ENCODE results near the gene GRWD1.

Gene GRWD1

GRCh38 chr19:48479686-48480085 lies 33.9 kb downstream of the GRWD1 start:
- Histone ChIP-seq H2BK120ac (ENCODE audit: low read depth, low read length) (no peak overlapping the region), H3K23ac (ENCODE audit: low read length) (no peak overlapping the region), H3K18ac (ENCODE audit: low read length) (no peak overlapping the region), H3K36me3 (ENCODE audit: control insufficient read depth, insufficient read depth, low read length) (peaks cover 23% of the 10 kb centered on the region), H3K56ac (ENCODE audit: low read length) (no peak overlapping the region), H2BK15ac (replicated peaks; ENCODE audit: low read depth) (no peak overlapping the region), H3K79me2 (ENCODE audit: control insufficient read depth, insufficient read depth, low read length) (no peaks in the 10 kb centered on the region), H3K4me3 (ENCODE audit: low read length) (no peak overlapping the region), H3K79me1 (ENCODE audit: low read length) (no peaks in the 10 kb centered on the region), H3K4ac (ENCODE audit: low read depth, low read length) (no peak overlapping the region), H4K5ac (ENCODE audit: low read length) (no peak overlapping the region), H3K9ac (ENCODE audit: low read length) (no peak overlapping the region), H4K8ac (ENCODE audit: low read depth, low read length) (no peak overlapping the region), H3K4me1 (ENCODE audit: control insufficient read depth, low read depth, low read length) (no peaks in the 10 kb centered on the region), H3K27ac (ENCODE audit: low read depth, low read length) (no peak overlapping the region), H2BK5ac (ENCODE audit: low read length) (no peak overlapping the region), H3K27me3 (ENCODE audit: insufficient read depth, low read length, poor library complexity) (no peaks in the 10 kb centered on the region), H2AK5ac (ENCODE audit: low read length) (no peak overlapping the region), H3K4me2 (ENCODE audit: low read length) (no peak overlapping the region)
- no CpG with 5 or more reads among the region's 7 CpGs for WGBS (ENCODE audit: extremely low coverage, insufficient coverage, low lambda C conversion rate)
- no peak for DNase-seq

GRCh38 chr19:48480183-48480557 lies 34.4 kb downstream of the GRWD1 start:
- Histone ChIP-seq H3K4me2 (ENCODE audit: low read length) (no peak overlapping the region), H3K18ac (ENCODE audit: low read length) (no peak overlapping the region), H2BK5ac (ENCODE audit: low read length) (no peak overlapping the region), H3K23ac (ENCODE audit: low read length) (no peak overlapping the region), H3K9ac (ENCODE audit: low read length) (no peak overlapping the region), H2BK15ac (replicated peaks; ENCODE audit: low read depth) (no peak overlapping the region), H3K4ac (ENCODE audit: low read depth, low read length) (no peak overlapping the region), H2BK120ac (ENCODE audit: low read depth, low read length) (no peak overlapping the region), H3K4me3 (ENCODE audit: low read length) (no peak overlapping the region), H3K4me1 (ENCODE audit: control insufficient read depth, low read depth, low read length) (no peaks in the 10 kb centered on the region), H3K79me1 (ENCODE audit: low read length) (no peaks in the 10 kb centered on the region), H3K79me2 (ENCODE audit: control insufficient read depth, insufficient read depth, low read length) (no peaks in the 10 kb centered on the region), H4K5ac (ENCODE audit: low read length) (no peak overlapping the region), H3K27me3 (ENCODE audit: insufficient read depth, low read length, poor library complexity) (no peaks in the 10 kb centered on the region), H3K56ac (ENCODE audit: low read length) (no peak overlapping the region), H4K8ac (ENCODE audit: low read depth, low read length) (no peak overlapping the region), H3K27ac (ENCODE audit: low read depth, low read length) (no peak overlapping the region), H3K36me3 (ENCODE audit: control insufficient read depth, insufficient read depth, low read length) (peaks cover 20% of the 10 kb centered on the region), H2AK5ac (ENCODE audit: low read length) (no peak overlapping the region)
- DNase-seq: no peak
- no CpG with 5 or more reads among the region's 32 CpGs for WGBS (ENCODE audit: extremely low coverage, insufficient coverage, low lambda C conversion rate)

- no peak overlapping the region for H3K23ac ChIP-seq (ENCODE audit: low read length)
- no peak overlapping the region for H3K4ac ChIP-seq (ENCODE audit: low read depth, low read length)
- H3K18ac ChIP-seq (ENCODE audit: low read length): no peak overlapping the region
- no peaks in the 10 kb centered on the region for H3K79me2 ChIP-seq (ENCODE audit: control insufficient read depth, insufficient read depth, low read length)
- H2BK120ac ChIP-seq (ENCODE audit: low read depth, low read length): no peak overlapping the region
- no peak overlapping the region for H2AK5ac ChIP-seq (ENCODE audit: low read length)
- no peaks in the 10 kb centered on the region for H3K4me1 ChIP-seq (ENCODE audit: control insufficient read depth, low read depth, low read length)
- no peak overlapping the region for H3K4me3 ChIP-seq (ENCODE audit: low read length)
- no CpG with 5 or more reads among the region's 52 CpGs for WGBS (ENCODE audit: extremely low coverage, insufficient coverage, low lambda C conversion rate)
- H3K36me3 ChIP-seq (ENCODE audit: control insufficient read depth, insufficient read depth, low read length): peaks cover 18% of the 10 kb centered on the region
- no peak overlapping the region for H2BK5ac ChIP-seq (ENCODE audit: low read length)
- H2BK15ac ChIP-seq (replicated peaks; ENCODE audit: low read depth): no peak overlapping the region
- H3K27ac ChIP-seq (ENCODE audit: low read depth, low read length): no peak overlapping the region
- H3K56ac ChIP-seq (ENCODE audit: low read length): no peak overlapping the region
- no peak for DNase-seq
- H3K4me2 ChIP-seq (ENCODE audit: low read length): no peak overlapping the region
- no peak overlapping the region for H4K8ac ChIP-seq (ENCODE audit: low read depth, low read length)
- H4K5ac ChIP-seq (ENCODE audit: low read length): no peak overlapping the region
- no peak overlapping the region for H3K9ac ChIP-seq (ENCODE audit: low read length)
- no peaks in the 10 kb centered on the region for H3K79me1 ChIP-seq (ENCODE audit: low read length)
- H3K27me3 ChIP-seq (ENCODE audit: insufficient read depth, low read length, poor library complexity): no peaks in the 10 kb centered on the region
These were observed 35.0 kb downstream of the GRWD1 start for GRCh38 chr19:48480558-48481500.

- H3K79me1 ChIP-seq (ENCODE audit: low read length): no peaks in the 10 kb centered on the region
- no peak overlapping the region for H3K56ac ChIP-seq (ENCODE audit: low read length)
- H3K79me2 ChIP-seq (ENCODE audit: control insufficient read depth, insufficient read depth, low read length): no peaks in the 10 kb centered on the region
- no peak overlapping the region for H4K5ac ChIP-seq (ENCODE audit: low read length)
- H3K4me1 ChIP-seq (ENCODE audit: control insufficient read depth, low read depth, low read length): no peaks in the 10 kb centered on the region
- no peak overlapping the region for H3K4me2 ChIP-seq (ENCODE audit: low read length)
- H3K36me3 ChIP-seq (ENCODE audit: control insufficient read depth, insufficient read depth, low read length): peaks cover 13% of the 10 kb centered on the region
- no peaks in the 10 kb centered on the region for H3K27me3 ChIP-seq (ENCODE audit: insufficient read depth, low read length, poor library complexity)
- no peak overlapping the region for H3K18ac ChIP-seq (ENCODE audit: low read length)
- DNase-seq: no peak
- H2BK15ac ChIP-seq (replicated peaks; ENCODE audit: low read depth): no peak overlapping the region
- no peak overlapping the region for H3K23ac ChIP-seq (ENCODE audit: low read length)
- no peak overlapping the region for H2AK5ac ChIP-seq (ENCODE audit: low read length)
- H4K8ac ChIP-seq (ENCODE audit: low read depth, low read length): no peak overlapping the region
- no peak overlapping the region for H2BK5ac ChIP-seq (ENCODE audit: low read length)
- no peak overlapping the region for H3K27ac ChIP-seq (ENCODE audit: low read depth, low read length)
- H3K9ac ChIP-seq (ENCODE audit: low read length): no peak overlapping the region
- WGBS (ENCODE audit: extremely low coverage, insufficient coverage, low lambda C conversion rate): no CpG with 5 or more reads among the region's 7 CpGs
- no peak overlapping the region for H3K4me3 ChIP-seq (ENCODE audit: low read length)
- no peak overlapping the region for H3K4ac ChIP-seq (ENCODE audit: low read depth, low read length)
- H2BK120ac ChIP-seq (ENCODE audit: low read depth, low read length): no peak overlapping the region
These were observed 36.3 kb downstream of the GRWD1 start for GRCh38 chr19:48481846-48482639.

GRCh38 chr19:48483301-48483700 lies 37.5 kb downstream of the GRWD1 start:
- no CpG with 5 or more reads among the region's 3 CpGs for WGBS (ENCODE audit: extremely low coverage, insufficient coverage, low lambda C conversion rate)
- H3K4me2 ChIP-seq (ENCODE audit: low read length): no peak overlapping the region

More at GRCh38 chr19:48483301-48483700, 37.5 kb downstream of the GRWD1 start:
- no peak overlapping the region for H2BK5ac ChIP-seq (ENCODE audit: low read length)
- H3K9ac ChIP-seq (ENCODE audit: low read length): no peak overlapping the region
- no peak overlapping the region for H3K18ac ChIP-seq (ENCODE audit: low read length)
- no peak overlapping the region for H2AK5ac ChIP-seq (ENCODE audit: low read length)
- no peak overlapping the region for H3K23ac ChIP-seq (ENCODE audit: low read length)
- H3K36me3 ChIP-seq (ENCODE audit: control insufficient read depth, insufficient read depth, low read length): peaks cover 11% of the 10 kb centered on the region
- H2BK120ac ChIP-seq (ENCODE audit: low read depth, low read length): no peak overlapping the region
- DNase-seq: no peak
- H3K56ac ChIP-seq (ENCODE audit: low read length): no peak overlapping the region
- no peak overlapping the region for H3K4ac ChIP-seq (ENCODE audit: low read depth, low read length)
- H2BK15ac ChIP-seq (replicated peaks; ENCODE audit: low read depth): no peak overlapping the region
- H3K4me1 ChIP-seq (ENCODE audit: control insufficient read depth, low read depth, low read length): no peaks in the 10 kb centered on the region
- H4K8ac ChIP-seq (ENCODE audit: low read depth, low read length): no peak overlapping the region
- H3K27ac ChIP-seq (ENCODE audit: low read depth, low read length): no peak overlapping the region
- H3K79me1 ChIP-seq (ENCODE audit: low read length): no peaks in the 10 kb centered on the region
- H3K79me2 ChIP-seq (ENCODE audit: control insufficient read depth, insufficient read depth, low read length): no peaks in the 10 kb centered on the region
- no peak overlapping the region for H4K5ac ChIP-seq (ENCODE audit: low read length)
- H3K27me3 ChIP-seq (ENCODE audit: insufficient read depth, low read length, poor library complexity): no peaks in the 10 kb centered on the region
- H3K4me3 ChIP-seq (ENCODE audit: low read length): no peak overlapping the region

Data from mesendoderm (in vitro differentiated cells).